PC-9 (cell line): ENCODE data around the gene AUP1.

Source experiments
- EZH2 ChIP-seq: fragments of 200-600 bp; sonication (generic); IDR thresholded peaks from 2 replicates; pipeline ENCODE4 v1.8.0; 2017; ENCODE audit warnings: antibody characterized with exemption, low read depth
- TF ChIP-seq, protein P1 (sequence below): fragments of 200-600 bp; sonication (generic); conservative IDR thresholded peaks from 2 replicates; pipeline ENCODE4 v1.6.1; 2017; ENCODE audit warnings: mixed run types, antibody characterized with exemption, mild to moderate bottlenecking, moderate library complexity

DNA sequence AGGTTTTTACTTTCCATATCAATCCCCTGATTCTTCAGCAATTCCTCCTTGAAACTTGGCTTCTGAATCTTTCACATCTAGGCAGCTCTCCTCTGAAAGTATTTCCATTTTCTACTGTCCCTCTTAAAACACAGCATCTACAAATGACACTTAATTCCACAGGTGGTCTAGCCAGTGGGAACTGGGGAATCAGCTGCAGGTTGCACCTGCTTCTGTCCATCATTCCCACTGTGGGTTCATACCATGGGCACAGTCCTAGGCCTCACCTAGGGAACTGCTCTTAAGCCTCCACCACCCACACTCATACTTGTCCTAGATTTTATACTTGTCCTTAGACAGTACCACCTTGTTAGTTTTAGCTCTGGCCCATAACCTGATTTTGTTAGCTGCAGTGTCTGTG is 22.0 kb upstream of the AUP1 start:
- TF ChIP-seq, protein P1, sequence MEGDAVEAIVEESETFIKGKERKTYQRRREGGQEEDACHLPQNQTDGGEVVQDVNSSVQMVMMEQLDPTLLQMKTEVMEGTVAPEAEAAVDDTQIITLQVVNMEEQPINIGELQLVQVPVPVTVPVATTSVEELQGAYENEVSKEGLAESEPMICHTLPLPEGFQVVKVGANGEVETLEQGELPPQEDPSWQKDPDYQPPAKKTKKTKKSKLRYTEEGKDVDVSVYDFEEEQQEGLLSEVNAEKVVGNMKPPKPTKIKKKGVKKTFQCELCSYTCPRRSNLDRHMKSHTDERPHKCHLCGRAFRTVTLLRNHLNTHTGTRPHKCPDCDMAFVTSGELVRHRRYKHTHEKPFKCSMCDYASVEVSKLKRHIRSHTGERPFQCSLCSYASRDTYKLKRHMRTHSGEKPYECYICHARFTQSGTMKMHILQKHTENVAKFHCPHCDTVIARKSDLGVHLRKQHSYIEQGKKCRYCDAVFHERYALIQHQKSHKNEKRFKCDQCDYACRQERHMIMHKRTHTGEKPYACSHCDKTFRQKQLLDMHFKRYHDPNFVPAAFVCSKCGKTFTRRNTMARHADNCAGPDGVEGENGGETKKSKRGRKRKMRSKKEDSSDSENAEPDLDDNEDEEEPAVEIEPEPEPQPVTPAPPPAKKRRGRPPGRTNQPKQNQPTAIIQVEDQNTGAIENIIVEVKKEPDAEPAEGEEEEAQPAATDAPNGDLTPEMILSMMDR: no peak
- no peak for TF ChIP-seq EZH2
